ENCODE data around the gene CTU2. TPM values are rescaled to one million over a fixed set of nuclear protein-coding genes. Genes with fewer than 3 reads are reported as not detected.

The CTU2 gene
- total and polyA plus RNA-seq, 2 of the 4 experiments (the other 2 are of a cell fraction), result 12.9 to 18.4 TPM

DNA sequence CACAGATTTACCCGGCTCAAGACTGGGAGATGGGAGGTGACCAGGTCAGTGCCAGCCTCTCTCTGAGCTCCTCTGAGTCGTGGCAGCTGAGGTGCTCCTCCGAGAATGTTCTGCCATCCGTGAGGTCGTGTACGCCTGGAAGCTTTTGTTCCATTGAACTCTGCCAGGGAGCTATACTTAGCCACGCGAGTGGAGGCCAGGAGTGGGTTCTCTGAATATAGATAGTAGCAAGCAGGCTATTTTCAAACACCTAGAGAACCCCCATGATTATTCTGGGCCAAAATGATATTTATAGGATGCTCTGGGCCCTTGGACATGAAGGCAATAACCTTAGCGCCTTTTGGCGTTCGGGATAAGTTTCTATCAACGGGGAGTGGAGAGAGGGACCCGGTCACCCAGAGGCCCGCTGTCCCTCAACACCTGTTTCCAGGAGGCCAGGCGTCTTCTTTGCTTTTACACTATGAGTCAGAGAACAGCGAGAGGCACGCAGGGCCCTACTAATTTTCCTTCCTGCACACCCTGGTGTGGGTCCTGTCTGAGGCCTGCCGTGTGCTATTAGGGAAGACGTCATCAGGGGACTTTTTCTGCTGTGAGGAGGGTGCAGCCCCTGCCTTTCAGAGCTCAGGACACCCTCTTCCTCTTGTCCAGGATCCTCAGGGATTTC is 32.5 kb upstream of the CTU2 start:
- no peak overlapping the region for H3K4me2 ChIP-seq (ENCODE audit: low read depth, low read length)
- no peak overlapping the region for H3K14ac ChIP-seq (replicated peaks; ENCODE audit: low read depth, low read length)
- H2BK5ac ChIP-seq (ENCODE audit: low read depth, low read length, poor library complexity, severe bottlenecking), result no peak overlapping the region
- H3K9me3 ChIP-seq (ENCODE audit: control insufficient read depth, insufficient read depth, low read length), result no peaks in the 10 kb centered on the region
- CTCF ChIA-PET, result no interaction called here
- ATAC-seq (ENCODE audit: low read depth) (no peak), DNase-seq (no peak)
- intact Hi-C loops (cut with micrococcal nuclease), result no loop called here
- H3K79me1 ChIP-seq (ENCODE audit: low read depth in 1 of 2, low read length in 2 of 2), result no peaks in the 10 kb centered on the region
- H3K27ac ChIP-seq (ENCODE audit: insufficient read depth, low read length), result no peak overlapping the region
- H2BK120ac ChIP-seq (ENCODE audit: low read depth, low read length), result no peak overlapping the region
- peaks cover 7% of the 10 kb centered on the region; the same call in 1 of the 2 replicates for H3K36me3 ChIP-seq (ENCODE audit: control insufficient read depth, insufficient read depth, low read length)
- dilution Hi-C loops (cut with HindIII; ENCODE audit: low sequenced_read_pairs, unreplicated experiment), result no loop called here
- H3K27me3 ChIP-seq (ENCODE audit: control insufficient read depth, insufficient read depth, low read length), result no peaks in the 10 kb centered on the region
- H3K56ac ChIP-seq (ENCODE audit: extremely low read depth, insufficient read depth, low read length), result no peak overlapping the region
- H3K9me1 ChIP-seq (ENCODE audit: insufficient read depth, low read length), result no peaks in the 10 kb centered on the region
- H3K23ac ChIP-seq (ENCODE audit: low read depth, low read length), result no peak overlapping the region
- H3K9ac ChIP-seq (ENCODE audit: low read depth, low read length), result no peak overlapping the region
- no peak overlapping the region for H3K4ac ChIP-seq (ENCODE audit: low read depth, low read length)
- no peak overlapping the region for H4K5ac ChIP-seq (ENCODE audit: low read depth, low read length)
- no peak overlapping the region for H2AK9ac ChIP-seq (replicated peaks; ENCODE audit: low read depth, low read length, poor library complexity)
- no peak overlapping the region for H3K4me3 ChIP-seq (ENCODE audit: insufficient read depth, low read depth, low read length)
- 100% methylated on average over 5 of the region's 19 CpGs; no CpG with 5 or more reads in 1 of the 2 experiments for WGBS, 2 experiments (ENCODE audit: extremely low coverage in 2 of 2, insufficient read length in 1 of 2)
- H3K18ac ChIP-seq (ENCODE audit: low read depth, low read length), result no peak overlapping the region
- no peak overlapping the region for H2AK5ac ChIP-seq (ENCODE audit: low read depth, low read length)
- in situ Hi-C loops (cut with MboI; ENCODE audit: low sequenced_read_pairs), result no loop called here
- no TSS peak for BruUV-seq (replicated peaks)
- no peak overlapping the region for H4K91ac ChIP-seq (ENCODE audit: insufficient read depth, low read depth, low read length)
- no peaks in the 10 kb centered on the region for H3K4me1 ChIP-seq (ENCODE audit: control insufficient read depth, insufficient read depth, low read length)
- no peak overlapping the region for H2AFZ ChIP-seq (replicated peaks; ENCODE audit: low read length, poor library complexity)
- no peak overlapping the region for H4K8ac ChIP-seq (ENCODE audit: low read depth in 2 of 2, low read length in 2 of 2)
- H2BK20ac ChIP-seq (ENCODE audit: low read depth, low read length), result no peak overlapping the region
- POLR2A ChIA-PET (ENCODE audit: unreplicated experiment), result interaction anchor here (0.6 kb wide), 1 partner anchor 9 kb away, joined by 5 read pairs; no protein-coding TSS in a partner anchor
- TF ChIP-seq SMC3 (IDR thresholded peaks at IDR 0.05; ENCODE audit: low read depth, low read length) (no peak), NFE2L2 (IDR thresholded peaks at IDR 0.05; ENCODE audit: low read depth, low read length) (no peak), RCOR1 (IDR thresholded peaks at IDR 0.05; ENCODE audit: insufficient replicate concordance, low read length) (no peak), RAD21 (IDR thresholded peaks at IDR 0.05; ENCODE audit: low read length) (no peak), MAFK (IDR thresholded peaks at IDR 0.05; ENCODE audit: low read depth, low read length) (no peak), RFX5 (IDR thresholded peaks at IDR 0.05; ENCODE audit: low read depth, low read length) (no peak), CHD1 (IDR thresholded peaks at IDR 0.05; ENCODE audit: low read depth, low read length) (no peak), MXI1 (IDR thresholded peaks at IDR 0.05; ENCODE audit: borderline replicate concordance, low read depth, low read length) (no peak), CEBPB (IDR thresholded peaks at IDR 0.05; ENCODE audit: low read depth, low read length) (no peak), BHLHE40 (IDR thresholded peaks at IDR 0.05; ENCODE audit: low read depth, low read length) (no peak)
- TF ChIP-seq, protein P1, sequence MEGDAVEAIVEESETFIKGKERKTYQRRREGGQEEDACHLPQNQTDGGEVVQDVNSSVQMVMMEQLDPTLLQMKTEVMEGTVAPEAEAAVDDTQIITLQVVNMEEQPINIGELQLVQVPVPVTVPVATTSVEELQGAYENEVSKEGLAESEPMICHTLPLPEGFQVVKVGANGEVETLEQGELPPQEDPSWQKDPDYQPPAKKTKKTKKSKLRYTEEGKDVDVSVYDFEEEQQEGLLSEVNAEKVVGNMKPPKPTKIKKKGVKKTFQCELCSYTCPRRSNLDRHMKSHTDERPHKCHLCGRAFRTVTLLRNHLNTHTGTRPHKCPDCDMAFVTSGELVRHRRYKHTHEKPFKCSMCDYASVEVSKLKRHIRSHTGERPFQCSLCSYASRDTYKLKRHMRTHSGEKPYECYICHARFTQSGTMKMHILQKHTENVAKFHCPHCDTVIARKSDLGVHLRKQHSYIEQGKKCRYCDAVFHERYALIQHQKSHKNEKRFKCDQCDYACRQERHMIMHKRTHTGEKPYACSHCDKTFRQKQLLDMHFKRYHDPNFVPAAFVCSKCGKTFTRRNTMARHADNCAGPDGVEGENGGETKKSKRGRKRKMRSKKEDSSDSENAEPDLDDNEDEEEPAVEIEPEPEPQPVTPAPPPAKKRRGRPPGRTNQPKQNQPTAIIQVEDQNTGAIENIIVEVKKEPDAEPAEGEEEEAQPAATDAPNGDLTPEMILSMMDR (conservative IDR thresholded peaks at IDR 0.05; ENCODE audit: low read depth, low read length), result no peak
- TF ChIP-seq, protein P2, sequence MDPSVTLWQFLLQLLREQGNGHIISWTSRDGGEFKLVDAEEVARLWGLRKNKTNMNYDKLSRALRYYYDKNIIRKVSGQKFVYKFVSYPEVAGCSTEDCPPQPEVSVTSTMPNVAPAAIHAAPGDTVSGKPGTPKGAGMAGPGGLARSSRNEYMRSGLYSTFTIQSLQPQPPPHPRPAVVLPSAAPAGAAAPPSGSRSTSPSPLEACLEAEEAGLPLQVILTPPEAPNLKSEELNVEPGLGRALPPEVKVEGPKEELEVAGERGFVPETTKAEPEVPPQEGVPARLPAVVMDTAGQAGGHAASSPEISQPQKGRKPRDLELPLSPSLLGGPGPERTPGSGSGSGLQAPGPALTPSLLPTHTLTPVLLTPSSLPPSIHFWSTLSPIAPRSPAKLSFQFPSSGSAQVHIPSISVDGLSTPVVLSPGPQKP (IDR thresholded peaks at IDR 0.05; ENCODE audit: borderline replicate concordance, low read depth, low read length), result no peak
- TF ChIP-seq, protein P3, sequence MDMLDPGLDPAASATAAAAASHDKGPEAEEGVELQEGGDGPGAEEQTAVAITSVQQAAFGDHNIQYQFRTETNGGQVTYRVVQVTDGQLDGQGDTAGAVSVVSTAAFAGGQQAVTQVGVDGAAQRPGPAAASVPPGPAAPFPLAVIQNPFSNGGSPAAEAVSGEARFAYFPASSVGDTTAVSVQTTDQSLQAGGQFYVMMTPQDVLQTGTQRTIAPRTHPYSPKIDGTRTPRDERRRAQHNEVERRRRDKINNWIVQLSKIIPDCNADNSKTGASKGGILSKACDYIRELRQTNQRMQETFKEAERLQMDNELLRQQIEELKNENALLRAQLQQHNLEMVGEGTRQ (IDR thresholded peaks at IDR 0.05; ENCODE audit: low read depth, low read length), result no peak
- no peak overlapping the region for H2BK15ac ChIP-seq (ENCODE audit: low read depth, low read length)
- H4K20me1 ChIP-seq (ENCODE audit: insufficient read depth, low read length), result 0 out of 2 replicates have a peak, but pooled peaks cover 5% of the 10 kb centered on the region

All from IMR-90 (cell line).